ENCODE measurements around the gene XIRP2.
"Not testable (repeated sequence)": the region's sequence is repeated elsewhere in the genome, so short reads cannot be mapped to it uniquely, and the experiment has no call there.

XIRP2 gene

GRCh38 chr2:167258712-167259111, 370.4 kb downstream of the XIRP2 start:
- no peak overlapping the region for H3K4me2 ChIP-seq (ENCODE audit: low read length)
- no peak overlapping the region for H3K9ac ChIP-seq (ENCODE audit: low read length)
- no peaks in the 10 kb centered on the region for H3K79me2 ChIP-seq (ENCODE audit: low read length)
- H2AFZ ChIP-seq (ENCODE audit: low read depth, low read length): no peak overlapping the region
- no peaks in the 10 kb centered on the region for H3K36me3 ChIP-seq (replicated peaks; ENCODE audit: low read depth, low read length)
- no peak overlapping the region for H3K4me3 ChIP-seq (ENCODE audit: low read length)
- H3K27me3 ChIP-seq (ENCODE audit: low read depth, low read length): no peaks in the 10 kb centered on the region
- no peaks in the 10 kb centered on the region for H3K4me1 ChIP-seq (ENCODE audit: low read length)
- H4K20me1 ChIP-seq (ENCODE audit: insufficient read depth, low read length): no peaks in the 10 kb centered on the region
- TF ChIP-seq CTCF (IDR thresholded peaks at IDR 0.05; ENCODE audit: low read depth, low read length): no peak
- TF ChIP-seq EZH2phosphoT487 (IDR thresholded peaks at IDR 0.05; ENCODE audit: low read depth): no peak
- H3K9me3 ChIP-seq (ENCODE audit: insufficient read depth, low read length): no peaks in the 10 kb centered on the region
- H3K27ac ChIP-seq (ENCODE audit: low read length): no peak overlapping the region

DNA sequence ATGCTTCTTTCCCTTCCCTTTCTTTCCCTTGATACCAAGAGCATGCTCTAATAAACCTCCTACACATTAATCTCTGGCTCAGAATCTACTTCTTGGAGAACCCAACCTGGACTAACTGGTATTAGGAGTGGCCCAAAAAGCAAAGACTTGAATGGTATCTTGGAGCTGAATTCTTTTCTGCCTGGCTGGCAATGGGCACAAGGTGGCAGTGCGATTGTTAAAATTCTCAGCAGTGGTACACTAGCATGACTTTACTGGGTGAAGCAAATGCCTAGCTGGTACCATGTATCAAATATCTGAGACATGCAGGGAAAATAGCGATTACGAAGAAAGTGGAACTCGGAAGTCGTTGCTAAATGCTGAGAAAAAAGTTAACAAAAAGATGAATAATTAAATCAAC, 376.1 kb downstream of the XIRP2 start:
- no peak overlapping the region for H3K27ac ChIP-seq (ENCODE audit: low read length)
- no peak overlapping the region for H3K4me3 ChIP-seq (ENCODE audit: low read length)
- H3K79me2 ChIP-seq (ENCODE audit: low read length): no peaks in the 10 kb centered on the region
- no peak overlapping the region for H3K9ac ChIP-seq (ENCODE audit: low read length)
- H3K4me2 ChIP-seq (ENCODE audit: low read length): no peak overlapping the region
- no peaks in the 10 kb centered on the region for H3K27me3 ChIP-seq (ENCODE audit: low read depth, low read length)
- H3K36me3 ChIP-seq (replicated peaks; ENCODE audit: low read depth, low read length): no peaks in the 10 kb centered on the region
- no peaks in the 10 kb centered on the region for H3K9me3 ChIP-seq (ENCODE audit: insufficient read depth, low read length)
- no peak overlapping the region for H2AFZ ChIP-seq (ENCODE audit: low read depth, low read length)
- no peaks in the 10 kb centered on the region for H4K20me1 ChIP-seq (ENCODE audit: insufficient read depth, low read length)
- TF ChIP-seq EZH2phosphoT487 (IDR thresholded peaks at IDR 0.05; ENCODE audit: low read depth): no peak
- TF ChIP-seq CTCF (IDR thresholded peaks at IDR 0.05; ENCODE audit: low read depth, low read length): peak; percentile 62
- no peaks in the 10 kb centered on the region for H3K4me1 ChIP-seq (ENCODE audit: low read length)

- Histone ChIP-seq H3K4me2 (ENCODE audit: low read length) (no peak overlapping the region), H4K20me1 (ENCODE audit: insufficient read depth, low read length) (no peaks in the 10 kb centered on the region), H3K36me3 (replicated peaks; ENCODE audit: low read depth, low read length) (no peaks in the 10 kb centered on the region), H3K4me3 (ENCODE audit: low read length) (no peak overlapping the region), H3K79me2 (ENCODE audit: low read length) (no peaks in the 10 kb centered on the region), H2AFZ (ENCODE audit: low read depth, low read length) (no peak overlapping the region), H3K4me1 (ENCODE audit: low read length) (no peaks in the 10 kb centered on the region), H3K9me3 (ENCODE audit: insufficient read depth, low read length) (no peaks in the 10 kb centered on the region), H3K27ac (ENCODE audit: low read length) (no peak overlapping the region), H3K9ac (ENCODE audit: low read length) (no peak overlapping the region), H3K27me3 (ENCODE audit: low read depth, low read length) (no peaks in the 10 kb centered on the region)
- TF ChIP-seq EZH2phosphoT487 (IDR thresholded peaks at IDR 0.05; ENCODE audit: low read depth) (no peak), CTCF (IDR thresholded peaks at IDR 0.05; ENCODE audit: low read depth, low read length) (no peak)
These were observed 376.7 kb downstream of the XIRP2 start for GRCh38 chr2:167265004-167265403.

DNA sequence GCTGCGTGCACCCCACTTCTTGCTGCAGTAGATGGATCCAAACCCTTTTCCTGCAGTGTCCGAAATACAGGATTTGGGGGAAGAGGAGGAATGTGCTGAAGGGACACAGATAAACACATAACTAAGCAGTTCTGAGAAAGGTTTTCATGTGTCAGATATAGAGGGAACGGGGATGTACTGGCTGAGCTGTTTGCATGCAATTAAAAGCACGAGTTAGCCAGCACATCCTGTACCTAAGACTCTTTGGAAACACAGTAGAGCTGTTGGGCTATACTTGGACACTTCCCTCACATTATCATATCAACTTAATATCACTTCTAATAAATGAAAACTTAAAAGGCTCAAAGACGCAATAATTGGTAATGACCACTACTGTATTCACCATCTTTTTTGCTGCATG, 377.4 kb downstream of the XIRP2 start:
- no peak overlapping the region for H3K4me3 ChIP-seq (ENCODE audit: low read length)
- H2AFZ ChIP-seq (ENCODE audit: low read depth, low read length): no peak overlapping the region
- no peak for TF ChIP-seq CTCF (IDR thresholded peaks at IDR 0.05; ENCODE audit: low read depth, low read length)
- TF ChIP-seq EZH2phosphoT487 (IDR thresholded peaks at IDR 0.05; ENCODE audit: low read depth): no peak

GRCh38 chr2:167268245-167268644, 380.0 kb downstream of the XIRP2 start:
- H3K4me2 ChIP-seq (ENCODE audit: low read length); H3K9me3 ChIP-seq (ENCODE audit: insufficient read depth, low read length); H3K9ac ChIP-seq (ENCODE audit: low read length); H3K27me3 ChIP-seq (ENCODE audit: low read depth, low read length); H3K4me3 ChIP-seq (ENCODE audit: low read length); H3K4me1 ChIP-seq (ENCODE audit: low read length); H3K36me3 ChIP-seq (replicated peaks; ENCODE audit: low read depth, low read length); H2AFZ ChIP-seq (ENCODE audit: low read depth, low read length); H3K27ac ChIP-seq (ENCODE audit: low read length); H4K20me1 ChIP-seq (ENCODE audit: insufficient read depth, low read length); H3K79me2 ChIP-seq (ENCODE audit: low read length): not testable (repeated sequence)

More for the DNA sequence above, 377.4 kb downstream of the XIRP2 start:
- Histone ChIP-seq H3K9me3 (ENCODE audit: insufficient read depth, low read length) (no peaks in the 10 kb centered on the region), H3K4me1 (ENCODE audit: low read length) (no peaks in the 10 kb centered on the region), H3K27ac (ENCODE audit: low read length) (no peak overlapping the region), H4K20me1 (ENCODE audit: insufficient read depth, low read length) (no peaks in the 10 kb centered on the region), H3K79me2 (ENCODE audit: low read length) (no peaks in the 10 kb centered on the region), H3K4me2 (ENCODE audit: low read length) (no peak overlapping the region), H3K9ac (ENCODE audit: low read length) (no peak overlapping the region), H3K36me3 (replicated peaks; ENCODE audit: low read depth, low read length) (no peaks in the 10 kb centered on the region), H3K27me3 (ENCODE audit: low read depth, low read length) (no peaks in the 10 kb centered on the region)
